ENCODE results near the gene ZNF417. TPM values are rescaled to one million over a fixed set of nuclear protein-coding genes. Genes with fewer than 3 reads are reported as not detected.

ZNF417 gene
- total RNA-seq, 1 donor from 2014 or later = 16.2 TPM

- Histone ChIP-seq H3K27ac (peak within 1 kb of the TSS; percentile 65), H3K27me3 (ENCODE audit: low read depth) (no peaks in the 10 kb centered on the region), H3K9me3 (peaks cover 75% of the 10 kb centered on the region), H3K36me3 (no peaks in the 10 kb centered on the region), H3K4me1 (peaks cover 7% of the 10 kb centered on the region), H3K4me3 (peak within 1 kb of the TSS; percentile 68)
- TF ChIP-seq CTCF (IDR thresholded peaks at IDR 0.05) = no peak
- ATAC-seq (peak; percentile 89 to 98), DNase-seq (peak; percentile 47)
- intact Hi-C loops (cut with DNase I) = no loop called here
Measured at GRCh38 chr19:57934820-57935665, 18.7 kb upstream of the ZNF417 start, which contains the start of gene ZNF418. TSS of gene ZNF418 (minus strand) at chr19:57935402. CDS start at chr19:57933822, 1,580 bp downstream.

DNA sequence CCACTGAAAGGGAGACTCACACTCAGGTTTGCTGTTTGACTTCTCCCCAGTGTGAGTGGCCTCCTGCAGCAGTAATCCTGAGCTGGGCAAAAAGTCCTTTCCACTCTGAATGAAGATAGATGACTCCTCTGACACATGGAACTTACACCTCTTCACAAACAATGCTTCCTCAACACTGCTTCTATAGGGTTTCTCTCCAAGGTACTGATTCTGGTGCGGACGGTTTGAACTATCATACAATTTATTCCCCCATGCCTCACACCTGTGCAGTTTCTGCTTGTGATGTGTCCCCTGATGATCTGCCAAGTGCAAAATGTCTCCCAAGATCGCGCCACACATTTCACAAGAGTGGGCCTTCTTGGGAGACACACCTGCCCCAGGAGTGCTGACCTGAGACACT is 11.2 kb upstream of the ZNF417 start:
- ATAC-seq (no peak), DNase-seq (no peak)
- no peak overlapping the region for H3K27ac ChIP-seq
- TF ChIP-seq CTCF (IDR thresholded peaks at IDR 0.05) = no peak
- no peaks in the 10 kb centered on the region for H3K4me1 ChIP-seq
- H3K9me3 ChIP-seq = peaks cover 72% of the 10 kb centered on the region
- no peaks in the 10 kb centered on the region for H3K27me3 ChIP-seq (ENCODE audit: low read depth)
- no peak overlapping the region for H3K4me3 ChIP-seq
- intact Hi-C loops (cut with DNase I) = no loop called here
- H3K36me3 ChIP-seq = peaks cover 9% of the 10 kb centered on the region

DNA sequence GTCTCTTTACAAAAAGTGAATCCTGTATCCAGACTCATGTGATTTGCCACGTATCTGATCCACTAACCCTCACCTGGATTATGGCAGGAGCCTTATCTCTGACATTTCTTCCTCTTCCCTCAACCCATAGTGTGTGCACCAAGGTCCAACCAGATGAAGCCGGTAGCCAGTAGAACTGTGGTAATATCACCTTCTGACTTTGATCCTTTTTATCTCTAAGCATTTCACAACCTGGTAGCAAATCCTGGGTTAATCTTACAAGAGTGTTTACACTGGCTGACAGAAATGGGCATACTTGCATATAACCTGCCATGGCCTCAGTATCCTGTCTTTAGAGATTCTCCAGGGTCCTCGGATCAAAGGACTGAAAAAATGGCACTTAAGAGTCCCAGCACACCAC is 1.9 kb downstream of the ZNF417 start:
- Histone ChIP-seq H3K4me3 (no peak overlapping the region), H3K27ac (no peak overlapping the region)

GRCh38 chr19:57907394-57907793 is 9.0 kb downstream of the ZNF417 start:
- TF ChIP-seq CTCF (IDR thresholded peaks at IDR 0.05) = no peak
- H3K27me3 ChIP-seq (ENCODE audit: low read depth) = no peaks in the 10 kb centered on the region
- no peaks in the 10 kb centered on the region for H3K4me1 ChIP-seq
- no peak overlapping the region for H3K27ac ChIP-seq
- peaks cover 53% of the 10 kb centered on the region for H3K9me3 ChIP-seq
- peaks cover 39% of the 10 kb centered on the region for H3K36me3 ChIP-seq
- no peak for ATAC-seq
- no peak for DNase-seq
- intact Hi-C loops (cut with DNase I) = no loop called here
- no peak overlapping the region for H3K4me3 ChIP-seq

More for the DNA sequence above, 1.9 kb downstream of the ZNF417 start:
- no peaks in the 10 kb centered on the region for H3K27me3 ChIP-seq (ENCODE audit: low read depth)
- H3K36me3 ChIP-seq = peaks cover 22% of the 10 kb centered on the region
- no peak for ATAC-seq
- H3K4me1 ChIP-seq = peaks cover 15% of the 10 kb centered on the region
- intact Hi-C loops (cut with DNase I) = no loop called here
- TF ChIP-seq CTCF (IDR thresholded peaks at IDR 0.05) = no peak
- H3K9me3 ChIP-seq = peaks cover 14% of the 10 kb centered on the region
- no peak for DNase-seq

- Histone ChIP-seq H3K36me3 (peaks cover 24% of the 10 kb centered on the region), H3K27me3 (ENCODE audit: low read depth) (no peaks in the 10 kb centered on the region), H3K9me3 (peaks cover 47% of the 10 kb centered on the region), H3K27ac (no peak overlapping the region), H3K4me1 (no peaks in the 10 kb centered on the region), H3K4me3 (no peak overlapping the region)
- DNase-seq (no peak), ATAC-seq (no peak)
- no peak for TF ChIP-seq CTCF (IDR thresholded peaks at IDR 0.05)
- intact Hi-C loops (cut with DNase I) = no loop called here
Measured at GRCh38 chr19:57905258-57905657, 11.1 kb downstream of the ZNF417 start.
